Esophagus muscularis mucosa (tissue), 4 donors: ENCODE measurements around the gene TMEM100. TPM values are rescaled to one million over a fixed set of nuclear protein-coding genes. Genes with fewer than 3 reads are reported as not detected.
A peak's percentile ranks its signal among the peaks of the same experiment; 100 is the strongest.

Source experiments
- DNase-seq: peaks from one replicate; pipeline ENCODE4 v3.0.0-alpha.2; 2017; ENCODE audit errors: extremely low spot score
- H3K27ac ChIP-seq, 4 donors: fragments of 200-600 bp; sonication (generic); replicated peaks in 1 of 4; 1 replicate in 3 of 4; 2 replicates in 1 of 4; pipeline ENCODE4 v1.5.1; 2016 to 2019; ENCODE audit warnings: mild to moderate bottlenecking in 1 of 4
- H3K27me3 ChIP-seq, 4 donors: fragments of 200-600 bp; sonication (generic); one replicate each; pipeline versions ENCODE4 v1.5.1 to v1.6.0; 2016 to 2019
- H3K36me3 ChIP-seq, 4 donors: fragments of 200-600 bp; sonication (generic); one replicate each; pipeline ENCODE4 v1.5.1; 2016 to 2019
- H3K4me1 ChIP-seq, 4 donors: fragments of 200-600 bp; sonication (generic); one replicate each; pipeline ENCODE4 v1.5.1; 2016 to 2019
- H3K4me3 ChIP-seq, 4 donors: fragments of 200-600 bp; sonication (generic); 1 replicate in 2 of 4; 2 replicates in 2 of 4; pipeline ENCODE4 v1.5.1; 2016 to 2019; ENCODE audit warnings: mild to moderate bottlenecking in 4 of 4, moderate library complexity in 1 of 4
- H3K9me3 ChIP-seq, 4 donors: fragments of 200-600 bp; sonication (generic); 1 replicate in 3 of 4; 2 replicates in 1 of 4; pipeline ENCODE4 v1.5.1; 2016 to 2019
- EP300 ChIP-seq: sonication (generic); formaldehyde crosslinking; IDR thresholded peaks from one replicate; pipeline ENCODE4 v1.6.1; 2017; ENCODE audit warnings: antibody characterized with exemption
- POLR2A ChIP-seq: fragments of 450-650 bp; IDR thresholded peaks from one replicate; pipeline ENCODE4 v1.6.1; 2017; ENCODE audit warnings: antibody characterized with exemption, moderate library complexity, mild to moderate bottlenecking, low read depth
- POLR2AphosphoS5 ChIP-seq, 2 donors: sonication (generic); formaldehyde crosslinking; IDR thresholded peaks; one replicate each; pipeline ENCODE4 v1.6.1; 2017; ENCODE audit warnings: antibody characterized with exemption in 2 of 2
- WGBS: methylation state at CpG from one replicate; pipeline ENCODE4 v1.1.5; 2018; 5-methylcytosine and 5-hydroxymethylcytosine counted together
- intact Hi-C: fragments of 100-400 bp; cut with DNase I; formaldehyde crosslinking; loops from one replicate; pipeline ENCODE4 v1.15.1; 2023
- total RNA-seq, 4 donors: library from RNA; depleted of rRNA; stranded (reverse); fragments of >200 nt; gene quantifications; one replicate each; pipeline versions ENCODE4 v1.1.0 to v1.2.1, GENCODE V29; 2016
- TF ChIP-seq, protein P1 (sequence below), 3 experiments: fragments of 200-600 bp in 2 of 3; fragments of 450-650 bp in 1 of 3; sonication (generic) in 2 of 3; IDR thresholded peaks; one replicate each; pipeline ENCODE4 v1.5.1; 2017 to 2019; ENCODE audit warnings: antibody characterized with exemption in 3 of 3, mild to moderate bottlenecking in 2 of 3, moderate library complexity in 1 of 3

Gene TMEM100
- total RNA-seq, 4 donors from 2014 or later: 4.2 to 9.6 (median 9.5) TPM

- no peaks in the 10 kb centered on the region for H3K36me3 ChIP-seq
- DNase-seq: no peak
- intact Hi-C loops: no loop called here
- H3K4me3 ChIP-seq: no peak overlapping the region
- peaks cover 4 to 19% (median 11%) of the 10 kb centered on the region in 4 donors for H3K4me1 ChIP-seq
- WGBS: 44% methylated on average over 8 of the region's 8 CpGs
- H3K27me3 ChIP-seq: no peaks in the 10 kb centered on the region
- H3K9me3 ChIP-seq: no peaks in the 10 kb centered on the region
- H3K27ac ChIP-seq: no peak overlapping the region
- TF ChIP-seq POLR2A (no peak), EP300 (no peak), POLR2AphosphoS5 (IDR thresholded peaks at IDR 0.05) (no peak)
- TF ChIP-seq, protein P1, sequence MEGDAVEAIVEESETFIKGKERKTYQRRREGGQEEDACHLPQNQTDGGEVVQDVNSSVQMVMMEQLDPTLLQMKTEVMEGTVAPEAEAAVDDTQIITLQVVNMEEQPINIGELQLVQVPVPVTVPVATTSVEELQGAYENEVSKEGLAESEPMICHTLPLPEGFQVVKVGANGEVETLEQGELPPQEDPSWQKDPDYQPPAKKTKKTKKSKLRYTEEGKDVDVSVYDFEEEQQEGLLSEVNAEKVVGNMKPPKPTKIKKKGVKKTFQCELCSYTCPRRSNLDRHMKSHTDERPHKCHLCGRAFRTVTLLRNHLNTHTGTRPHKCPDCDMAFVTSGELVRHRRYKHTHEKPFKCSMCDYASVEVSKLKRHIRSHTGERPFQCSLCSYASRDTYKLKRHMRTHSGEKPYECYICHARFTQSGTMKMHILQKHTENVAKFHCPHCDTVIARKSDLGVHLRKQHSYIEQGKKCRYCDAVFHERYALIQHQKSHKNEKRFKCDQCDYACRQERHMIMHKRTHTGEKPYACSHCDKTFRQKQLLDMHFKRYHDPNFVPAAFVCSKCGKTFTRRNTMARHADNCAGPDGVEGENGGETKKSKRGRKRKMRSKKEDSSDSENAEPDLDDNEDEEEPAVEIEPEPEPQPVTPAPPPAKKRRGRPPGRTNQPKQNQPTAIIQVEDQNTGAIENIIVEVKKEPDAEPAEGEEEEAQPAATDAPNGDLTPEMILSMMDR (IDR thresholded peaks at IDR 0.05): no peak
Measured at GRCh38 chr17:55708175-55708974, 14.3 kb downstream of the TMEM100 start.

DNA sequence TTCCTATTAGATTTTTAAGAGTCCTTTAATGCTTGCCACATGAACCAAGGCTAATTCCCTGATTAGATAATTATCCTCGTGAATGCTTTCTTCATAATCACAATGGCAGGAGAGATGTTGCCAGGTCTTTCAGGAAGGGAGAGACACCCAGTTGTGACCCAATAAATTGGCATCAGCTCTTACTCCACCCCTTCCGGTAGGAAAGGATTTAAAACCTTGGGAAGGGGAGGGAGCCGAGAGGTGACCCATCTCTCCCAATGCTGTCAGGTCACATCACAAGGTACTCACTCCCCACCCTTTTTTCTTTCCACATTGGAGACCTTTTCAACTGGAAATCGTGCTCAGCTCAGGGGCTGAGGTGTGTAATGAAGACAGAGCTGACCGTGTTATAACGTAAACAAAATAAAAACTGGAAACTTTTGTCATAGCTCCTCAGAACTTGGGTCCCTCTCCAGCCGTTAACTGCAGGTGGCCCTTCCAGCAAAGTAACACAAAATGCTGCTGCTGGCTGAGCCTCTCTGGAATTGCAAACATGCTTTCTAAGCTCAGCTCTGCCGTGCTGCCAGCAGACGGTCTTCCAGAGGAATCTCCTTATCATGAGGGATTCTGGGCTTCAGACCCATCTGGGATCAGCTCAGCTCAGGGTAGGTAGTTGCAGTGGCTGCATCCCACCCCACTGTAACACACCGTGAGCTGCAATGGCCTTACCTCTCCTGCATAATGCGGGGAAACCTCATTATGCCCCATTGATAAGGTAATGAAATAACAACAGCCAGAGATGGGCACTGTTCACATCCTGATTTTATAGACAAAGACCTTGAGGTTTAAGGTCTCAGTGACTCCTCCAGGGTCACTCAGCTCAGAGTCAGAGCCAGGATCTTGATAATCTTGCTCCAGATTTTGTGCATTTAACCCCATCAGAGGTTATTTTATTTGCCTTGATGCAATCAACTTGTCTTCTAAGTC lies 15.6 kb downstream of the TMEM100 start:
- H3K36me3 ChIP-seq: no peaks in the 10 kb centered on the region
- no peaks in the 10 kb centered on the region for H3K27me3 ChIP-seq
- WGBS: 62% methylated on average over 11 of the region's 11 CpGs
- peak overlapping the region in 2 of 4 donors; percentile 20 to 25 for H3K27ac ChIP-seq
- DNase-seq: no peak
- peaks cover 4 to 19% (median 11%) of the 10 kb centered on the region in 4 donors for H3K4me1 ChIP-seq
- no peak overlapping the region for H3K4me3 ChIP-seq
- intact Hi-C loops: no loop called here
- no peaks in the 10 kb centered on the region for H3K9me3 ChIP-seq
- TF ChIP-seq POLR2AphosphoS5 (IDR thresholded peaks at IDR 0.05): peak in 1 of 2 donors; percentile 22
- TF ChIP-seq, protein P1 (IDR thresholded peaks at IDR 0.05): no peak

GRCh38 chr17:55705847-55706246 lies 16.8 kb downstream of the TMEM100 start:
- Histone ChIP-seq H3K27me3 (no peaks in the 10 kb centered on the region), H3K36me3 (no peaks in the 10 kb centered on the region), H3K4me1 (peaks cover 0 to 18% (median 11%) of the 10 kb centered on the region in 4 donors), H3K27ac (no peak overlapping the region), H3K4me3 (no peak overlapping the region), H3K9me3 (no peaks in the 10 kb centered on the region)
- intact Hi-C loops: no loop called here
- no peak for DNase-seq
- TF ChIP-seq POLR2A (no peak), POLR2AphosphoS5 (IDR thresholded peaks at IDR 0.05) (no peak), EP300 (no peak)
- TF ChIP-seq, protein P1 (IDR thresholded peaks at IDR 0.05): no peak

DNA sequence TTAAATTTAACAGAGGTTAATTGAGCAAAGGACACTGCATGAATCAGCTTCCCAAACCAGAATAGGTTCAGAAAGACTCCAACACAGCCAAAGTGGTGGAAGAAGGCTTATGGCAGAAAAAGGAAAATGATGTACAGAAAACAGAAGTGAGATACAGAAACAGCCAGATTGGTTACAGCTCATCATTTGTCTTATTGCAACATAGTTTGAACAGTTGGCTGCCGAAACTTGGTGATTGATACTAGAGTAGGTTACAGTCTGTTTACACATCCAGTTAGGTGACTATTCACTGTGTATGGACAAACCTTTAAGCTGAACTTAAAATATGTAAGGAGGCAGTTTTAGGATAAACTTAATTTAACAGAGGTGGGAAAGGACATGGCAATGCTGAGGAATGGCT lies 18.3 kb downstream of the TMEM100 start:
- Histone ChIP-seq H3K36me3 (no peaks in the 10 kb centered on the region), H3K9me3 (no peaks in the 10 kb centered on the region), H3K4me1 (peaks cover 0 to 16% (median 11%) of the 10 kb centered on the region in 4 donors), H3K27me3 (no peaks in the 10 kb centered on the region), H3K4me3 (no peak overlapping the region), H3K27ac (no peak overlapping the region)
- no peak for DNase-seq
- intact Hi-C loops: no loop called here
- WGBS: 74% methylated on average over 1 of the region's 1 CpG
- no peak for TF ChIP-seq POLR2A
- TF ChIP-seq, protein P1 (IDR thresholded peaks at IDR 0.05): no peak
